Esophagus squamous epithelium (tissue), 4 donors: ENCODE data around the gene FGGY.

Experiments used
- CTCF ChIP-seq, 6 experiments: fragments of 450-650 bp in 4 of 6; fragments of 200-600 bp in 2 of 6; sonication (generic) in 2 of 6; IDR thresholded peaks; one replicate each; pipeline ENCODE4 v1.5.1; 2016 to 2019; ENCODE audit warnings: antibody characterized with exemption in 6 of 6, mild to moderate bottlenecking in 4 of 6, moderate library complexity in 4 of 6
- POLR2A ChIP-seq, 4 donors: fragments of 450-650 bp; IDR thresholded peaks; one replicate each; pipeline ENCODE4 v1.6.1; 2017; ENCODE audit warnings: antibody characterized with exemption in 4 of 4, mild to moderate bottlenecking in 4 of 4, moderate library complexity in 3 of 4

GRCh38 chr1:59684698-59685097 lies 387.8 kb downstream of the FGGY start:
- no peak for TF ChIP-seq CTCF (IDR thresholded peaks at IDR 0.05)
- TF ChIP-seq POLR2A (IDR thresholded peaks at IDR 0.05), result no peak
